ENCODE data around the gene DGAT2.

- TF ChIP-seq POLR2A (IDR thresholded peaks at IDR 0.05; ENCODE audit: low read depth, low read length) (no peak; the same call in 1 of the 2 replicates), POLR2AphosphoS5 (IDR thresholded peaks at IDR 0.05; ENCODE audit: low read depth, low read length) (no peak)
Measured at GRCh38 chr11:75814363-75814676, 45.7 kb downstream of the DGAT2 start.
